PC-3 (cell line): ENCODE results near the gene HMSD. TPM values are rescaled to one million over a fixed set of nuclear protein-coding genes. Genes with fewer than 3 reads are reported as not detected.

Source experiments
- ATAC-seq: fragments of 200-7000 bp; cut with Tn5 transposase; 2 replicates; pipeline ENCODE4 v1.9.1; 2020; ENCODE audit warnings: mild to moderate bottlenecking, moderate library complexity
- BruUV-seq: library from RNA; stranded (reverse); fragments of 400-500 nt; replicated peaks from 2 replicates; lab custom pipeline; 2021; lab: Mats Ljungman, UMichigan
- CTCF ChIA-PET: fragments of 300-600 bp; sonication (Branson Sonifier 250); formaldehyde crosslinking; loops from one replicate; lab custom pipeline; 2022; ENCODE audit warnings: antibody characterized with exemption; lab: Charles Lee
- POLR2A ChIA-PET: fragments of 300-600 bp; sonication (Branson Sonifier 250); formaldehyde crosslinking; loops from one replicate; lab custom pipeline; 2022; ENCODE audit warnings: antibody characterized with exemption; ENCODE audit not compliant: unreplicated experiment; lab: Charles Lee
- DNase-seq: peaks from one replicate; pipeline ENCODE4 v3.0.0-alpha.2; 2015
- H2AFZ ChIP-seq: fragments of 300-600 bp; sonication (generic); 2 replicates; pipeline ENCODE4 v1.6.0; 2016; ENCODE audit warnings: antibody characterized with exemption, low read length
- H3F3A ChIP-seq: fragments of 300-600 bp; sonication (generic); one replicate; pipeline ENCODE4 v1.6.0; 2017; ENCODE audit warnings: antibody characterized with exemption, low read length, control low read depth, mild to moderate bottlenecking; ENCODE audit not compliant: unreplicated experiment
- H3K27ac ChIP-seq: fragments of 300-600 bp; sonication (generic); 2 replicates; pipeline ENCODE4 v1.5.1; 2016; ENCODE audit warnings: mild to moderate bottlenecking, low read length
- H3K27me3 ChIP-seq: fragments of 300-600 bp; sonication (generic); 2 replicates; pipeline ENCODE4 v1.6.1; 2016; ENCODE audit warnings: low read length, mixed read lengths
- H3K36me3 ChIP-seq: fragments of 300-600 bp; sonication (generic); 2 replicates; pipeline ENCODE4 v1.6.1; 2016; ENCODE audit warnings: low read depth, mixed run types, low read length, mixed read lengths
- H3K4me1 ChIP-seq: fragments of 300-600 bp; sonication (generic); 2 replicates; pipeline ENCODE4 v1.5.1; 2016; ENCODE audit warnings: low read length; ENCODE audit not compliant: insufficient read depth
- H3K4me2 ChIP-seq: fragments of 300-600 bp; sonication (generic); 2 replicates; pipeline ENCODE4 v1.6.0; 2016; ENCODE audit warnings: low read length
- H3K4me3 ChIP-seq: fragments of 300-600 bp; sonication (generic); 2 replicates; pipeline ENCODE4 v1.5.1; 2016; ENCODE audit warnings: mild to moderate bottlenecking, low read length, mixed read lengths
- H3K79me2 ChIP-seq: fragments of 300-600 bp; sonication (generic); 2 replicates; pipeline ENCODE4 v1.6.1; 2017; ENCODE audit warnings: low read length, mixed read lengths
- H3K9ac ChIP-seq: fragments of 300-600 bp; sonication (generic); 2 replicates; pipeline ENCODE4 v1.6.0; 2016; ENCODE audit warnings: mild to moderate bottlenecking, low read length
- H3K9me2 ChIP-seq: fragments of 300-600 bp; sonication (generic); replicated peaks from 2 replicates; pipeline ENCODE4 v1.6.1; 2016; ENCODE audit warnings: mixed run types, low read length, mixed read lengths
- H3K9me3 ChIP-seq: fragments of 300-600 bp; sonication (generic); 2 replicates; pipeline ENCODE4 v1.6.1; 2016; ENCODE audit warnings: low read length, mixed read lengths
- H4K20me1 ChIP-seq: fragments of 300-600 bp; sonication (generic); 2 replicates; pipeline ENCODE4 v1.6.1; 2016; ENCODE audit warnings: low read length, mixed read lengths
- CTCF ChIP-seq: fragments of 300-600 bp; sonication (generic); conservative IDR thresholded peaks from 2 replicates; pipeline ENCODE4 v1.5.1; 2017; ENCODE audit warnings: antibody characterized with exemption, low read depth, mild to moderate bottlenecking, low read length
- EZH2 ChIP-seq: fragments of 300-600 bp; sonication (generic); IDR thresholded peaks from one replicate; pipeline ENCODE4 v1.6.1; 2017; ENCODE audit warnings: antibody characterized with exemption, mild to moderate bottlenecking, low read length; ENCODE audit not compliant: unreplicated experiment
- EZH2phosphoT487 ChIP-seq: fragments of 300-600 bp; sonication (generic); IDR thresholded peaks from 2 replicates; pipeline ENCODE4 v1.6.1; 2018; ENCODE audit warnings: mild to moderate bottlenecking, antibody characterized with exemption, low read length, borderline replicate concordance
- intact Hi-C: fragments of 100-400 bp; cut with micrococcal nuclease; formaldehyde crosslinking; loops from 2 replicates; pipeline ENCODE4 v1.9.0; 2023
- total RNA-seq: library from RNA; depleted of rRNA; stranded (reverse); fragments of >200 nt; gene quantifications from 2 replicates; pipeline ENCODE4 v1.2.3, GENCODE V29; 2014; rRNA removed

HMSD gene
- total RNA-seq, 1 experiment from 2014 or later, result 0.40 TPM

GRCh38 chr18:64009305-64009704 is 60.2 kb downstream of the HMSD start:
- intact Hi-C loops, result no loop called here
- POLR2A ChIA-PET, result no interaction called here
- CTCF ChIA-PET, result no interaction called here
- Histone ChIP-seq H4K20me1 (no peaks in the 10 kb centered on the region), H3K9me3 (no peaks in the 10 kb centered on the region), H3K4me2 (no peak overlapping the region), H3K4me1 (no peaks in the 10 kb centered on the region), H3K36me3 (no peaks in the 10 kb centered on the region), H3K9ac (no peak overlapping the region), H3F3A (no peaks in the 10 kb centered on the region), H3K79me2 (no peaks in the 10 kb centered on the region), H3K9me2 (no peaks in the 10 kb centered on the region), H3K27ac (no peak overlapping the region), H3K4me3 (no peak overlapping the region), H3K27me3 (peaks cover 15% of the 10 kb centered on the region), H2AFZ (no peak overlapping the region)
- BruUV-seq, result no TSS peak
- TF ChIP-seq EZH2phosphoT487 (no peak), EZH2 (no peak), CTCF (no peak)
- no peak for DNase-seq
- ATAC-seq, result no peak

Other genes starting within 250 kb of the HMSD start
- gene SERPINB11, start 246.3 kb upstream of the HMSD start, total RNA-seq, result not detected in 2 replicates
- gene SERPINB7, start 173.9 kb upstream of the HMSD start, total RNA-seq, result 71.9 and 74.5 TPM in 2 replicates
- 5.8 and 9.9 TPM in 2 replicates for gene SERPINB2, start 61.6 kb upstream of the HMSD start, total RNA-seq
- 0.69 TPM in 1 of 2 replicates, not detected in the other for gene SERPINB10, start 41.3 kb upstream of the HMSD start, total RNA-seq
- 21.1 and 24.1 TPM in 2 replicates for gene SERPINB8, start 20.8 kb downstream of the HMSD start, total RNA-seq
- not detected in 2 replicates for gene LINC00305, start 199.8 kb downstream of the HMSD start, total RNA-seq